Left cardiac atrium (tissue), 4 donors: Measurements from ENCODE around the gene OSBPL3. TPM values are rescaled to one million over a fixed set of nuclear protein-coding genes. Genes with fewer than 3 reads are reported as not detected.

Source experiments
- ATAC-seq, 2 donors: fragments of 200-7000 bp; cut with Tn5 transposase; one replicate each; pipeline ENCODE4 v1.9.1; 2020; ENCODE audit warnings: mild to moderate bottlenecking in 2 of 2, moderate library complexity in 2 of 2
- DNase-seq: peaks from one replicate; pipeline ENCODE4 v3.0.0-alpha.2; 2020
- intact Hi-C, 2 donors: fragments of 100-400 bp; cut with DNase I; formaldehyde crosslinking; loops; one replicate each; pipeline versions ENCODE4 v1.14.1 to v1.15.1; 2022 to 2023
- total RNA-seq, 2 donors: library from RNA; stranded (reverse); fragmentation: NEBNext Ultra II Directional; extraction: Animal tissue kit (Norgen Biotek cat#: 25700); gene quantifications; one replicate each; pipeline ENCODE4 v1.2.1, GENCODE V29; 2021
- donor health status: DM: no; HTN: yes; CAD: no.
- donor health status: DM: no; HTN: yes; CAD: no; lungs with severe emphysema.
- donor health status: DM: yes; HTN: yes; CAD: no.
- donor health status: Dilated cardiomyopathy.

The OSBPL3 gene
- total RNA-seq, 2 donors from 2014 or later = 8.8 to 10.0 TPM

DNA sequence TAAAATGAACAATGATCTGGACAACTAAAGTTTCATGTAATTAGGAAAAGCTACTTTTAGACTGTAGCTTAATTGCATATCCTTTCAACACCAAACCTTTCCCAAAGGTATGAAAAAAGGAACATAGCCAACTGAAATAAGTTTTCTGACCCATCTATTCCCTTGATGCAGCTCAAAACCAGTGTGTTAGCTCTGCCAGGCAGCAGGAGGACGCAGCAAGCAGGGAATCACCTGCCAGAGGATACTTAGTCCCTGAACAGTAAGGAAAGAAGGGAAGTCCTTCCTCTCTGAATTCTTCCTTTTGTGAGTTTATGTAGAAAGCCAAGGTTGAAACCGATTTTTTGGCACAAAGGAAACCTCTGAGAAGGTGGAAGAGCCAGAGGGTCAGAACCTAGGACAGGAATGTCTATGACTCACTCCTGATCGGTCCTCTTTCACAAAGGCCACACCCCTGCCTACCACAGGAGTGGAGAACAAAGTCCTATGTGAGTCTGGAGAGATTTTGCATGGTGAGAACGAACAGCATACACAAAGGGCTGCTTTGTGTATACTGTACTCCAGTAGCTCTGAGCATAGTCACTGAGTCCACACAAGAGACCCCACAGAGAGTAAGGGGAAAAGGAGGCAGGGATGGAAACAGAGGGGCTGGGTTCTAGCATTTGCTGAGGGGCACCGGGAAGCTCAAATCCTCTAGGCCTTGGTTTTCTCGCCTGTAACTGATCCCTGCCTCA, 153.9 kb downstream of the OSBPL3 start:
- peak in 1 of 2 donors; percentile 59 for ATAC-seq
- DNase-seq = no peak
- intact Hi-C loops = no loop called here

- ATAC-seq = no peak
- DNase-seq = no peak
- intact Hi-C loops = no loop called here
Measured at GRCh38 chr7:24825381-24825794, 154.6 kb downstream of the OSBPL3 start.

DNA sequence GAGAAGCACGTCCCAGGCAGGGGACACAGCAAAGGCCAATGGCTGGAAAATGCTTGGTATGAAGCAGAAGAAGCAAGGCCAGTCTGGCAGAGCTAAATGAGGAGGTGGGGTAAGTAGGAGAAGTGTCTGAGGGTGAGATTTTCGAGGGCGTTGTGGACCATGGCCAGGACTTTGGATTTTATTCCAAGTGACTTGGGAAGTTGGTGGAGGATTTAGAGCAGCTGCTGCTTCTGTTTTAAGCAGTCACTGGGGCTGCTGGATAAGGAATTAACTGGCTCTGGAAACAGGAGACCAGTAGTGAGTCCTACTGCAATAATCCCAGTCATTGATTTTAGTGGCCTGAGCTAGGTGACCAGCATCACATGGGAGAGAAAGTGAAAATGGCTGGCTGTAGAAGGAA, 155.1 kb downstream of the OSBPL3 start:
- DNase-seq (no peak), ATAC-seq (no peak)
- intact Hi-C loops = loop anchor here (5.0 kb wide), 2 partner anchors 152 to 242 kb away; no protein-coding TSS in a partner anchor

DNA sequence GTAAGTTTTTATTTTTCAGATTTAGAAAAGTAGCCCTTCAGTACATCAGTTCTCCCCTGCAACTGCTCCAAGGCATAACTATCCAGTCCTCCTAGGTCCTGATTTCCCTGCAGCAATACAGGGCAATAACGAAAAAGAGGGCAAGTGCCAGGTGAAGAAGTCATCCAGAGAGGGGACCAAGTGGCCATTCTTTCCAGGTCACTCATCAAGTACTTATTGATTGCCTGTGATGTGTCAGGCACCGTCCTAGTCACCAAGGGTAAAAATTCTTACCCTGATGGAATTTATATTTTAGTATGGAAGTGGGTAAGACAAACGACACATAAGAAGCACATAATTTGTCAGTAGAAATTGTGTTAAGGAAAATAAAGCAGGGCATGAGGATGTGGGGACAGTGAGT, 155.6 kb downstream of the OSBPL3 start:
- ATAC-seq = no peak
- intact Hi-C loops = loop anchor here (5.0 kb wide), 2 partner anchors 153 to 243 kb away; no protein-coding TSS in a partner anchor
- DNase-seq = no peak

DNA sequence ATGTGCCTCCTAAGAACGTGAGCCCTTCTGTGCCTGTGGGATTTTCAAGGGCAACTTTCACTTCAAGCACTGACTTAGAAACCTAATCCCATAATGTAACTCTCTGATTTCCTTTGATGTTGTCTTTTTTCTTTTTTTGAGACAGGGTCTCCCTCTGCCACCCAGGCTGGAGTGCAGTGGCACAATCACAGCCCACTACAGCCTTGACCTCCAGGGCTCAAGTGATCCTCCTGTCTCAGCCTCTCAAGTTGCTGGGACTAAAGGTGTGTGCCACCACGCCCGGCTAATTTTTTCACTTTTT, 158.3 kb downstream of the OSBPL3 start:
- no peak for ATAC-seq
- DNase-seq = no peak
- intact Hi-C loops = loop anchor here (2.0 to 5.0 kb wide), 3 partner anchors 156 to 249 kb away; no protein-coding TSS in a partner anchor

DNA sequence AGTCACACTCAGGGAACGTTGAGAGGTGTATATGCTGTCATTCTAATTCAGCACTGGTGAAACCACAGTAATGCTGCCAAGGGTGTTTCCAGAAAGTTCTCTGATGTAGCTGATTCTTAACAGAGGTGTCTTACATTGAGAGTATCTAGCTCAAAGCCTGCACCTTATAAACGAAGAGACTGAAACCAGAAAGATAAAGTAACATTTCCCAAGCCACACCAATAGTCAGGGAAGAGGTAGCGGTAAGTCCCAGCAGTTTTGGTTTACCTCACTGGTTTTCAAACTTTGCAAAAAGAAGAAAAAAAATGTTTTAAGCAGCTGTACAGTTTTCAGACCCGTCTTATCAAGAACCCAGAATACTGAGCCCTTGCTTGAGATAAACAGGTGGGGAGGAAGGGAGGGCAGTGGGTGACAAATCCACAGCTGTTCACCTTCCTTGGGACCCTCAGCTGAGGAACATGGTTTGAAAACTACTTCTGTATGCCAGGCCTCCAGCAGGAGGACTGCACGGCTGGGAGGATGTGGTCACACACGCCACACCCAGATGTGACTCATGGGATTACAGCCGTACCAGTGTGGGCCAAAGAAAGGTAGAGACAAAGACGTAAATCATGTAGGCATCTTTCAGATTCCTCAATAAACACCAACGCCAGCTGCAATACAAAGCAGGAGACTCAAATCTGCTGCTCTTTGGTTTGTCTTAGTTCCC, 158.8 kb downstream of the OSBPL3 start:
- peak; percentile 66 for DNase-seq
- ATAC-seq = peak; percentile 60 to 91
- intact Hi-C loops = loop anchor here (2.0 to 5.0 kb wide), 3 partner anchors 156 to 250 kb away; no protein-coding TSS in a partner anchor

- intact Hi-C loops = loop anchor here (2.0 to 5.0 kb wide), 3 partner anchors 157 to 250 kb away; no protein-coding TSS in a partner anchor
- DNase-seq = no peak
- no peak for ATAC-seq
Measured at GRCh38 chr7:24820730-24821044, 159.3 kb downstream of the OSBPL3 start.

DNA sequence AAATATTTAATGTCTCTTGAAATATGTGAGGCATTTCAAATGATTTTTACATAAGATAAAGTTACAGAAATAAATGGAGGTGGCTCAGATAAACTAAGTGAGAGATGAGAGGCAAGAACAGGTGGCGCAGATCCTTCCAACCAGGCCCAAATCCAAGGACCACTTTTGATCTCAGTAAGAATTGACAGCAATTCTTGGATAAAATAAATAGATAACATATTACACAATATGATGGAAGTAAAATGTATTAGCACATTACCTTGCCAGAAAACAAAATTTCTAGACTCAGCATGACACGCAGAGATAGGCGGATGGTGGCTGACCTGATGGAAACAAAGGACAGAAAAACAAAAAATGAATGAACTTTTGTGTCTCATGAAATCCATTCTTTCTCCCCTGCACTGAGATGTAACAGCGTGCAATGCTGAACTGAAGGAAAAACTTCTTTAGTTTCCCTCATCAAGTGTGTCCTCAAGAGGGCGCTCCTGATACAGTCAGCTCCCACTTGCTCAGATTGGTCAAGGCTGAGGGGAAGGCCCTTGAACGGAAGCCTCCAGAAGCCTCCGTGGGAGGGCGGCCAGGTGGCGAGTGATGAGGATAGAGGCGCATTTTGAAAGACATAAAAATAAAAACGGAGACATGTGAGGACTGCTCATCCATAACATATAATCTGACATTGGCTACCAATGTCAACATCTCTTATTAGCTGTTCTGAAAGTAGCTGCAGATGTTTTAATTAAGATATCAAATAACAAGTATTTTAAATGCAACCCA, 159.9 kb downstream of the OSBPL3 start:
- DNase-seq = peak; percentile 87
- intact Hi-C loops = loop anchor here (2.0 to 5.0 kb wide), 5 partner anchors 157 to 272 kb away; partner anchors contain the start of gene OSBPL3 (in 1 of the 2)

DNA sequence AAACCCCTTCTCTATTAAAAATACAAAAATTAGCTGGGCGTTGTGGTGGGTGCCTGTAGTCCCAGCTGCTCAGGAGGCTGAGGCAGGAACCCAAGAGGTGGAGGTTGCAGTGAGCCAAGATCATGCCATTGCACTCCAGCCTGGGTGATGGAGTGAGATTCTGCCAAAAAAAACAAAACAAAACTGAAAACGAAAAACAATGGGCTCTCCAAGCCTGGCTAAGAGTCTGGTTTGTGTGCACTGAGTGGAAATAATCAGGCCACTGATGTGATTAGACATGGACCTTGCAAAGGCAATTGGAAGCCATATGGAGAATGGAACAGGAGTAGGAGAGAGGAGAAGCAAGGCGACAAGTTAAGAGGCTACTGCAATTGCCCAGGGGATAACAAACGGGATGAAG, 162.6 kb downstream of the OSBPL3 start:
- intact Hi-C loops = loop anchor here (5.0 kb wide), 2 partner anchors 165 to 275 kb away; partner anchors contain the start of gene OSBPL3 (in 1 of the 2)
- DNase-seq = no peak
- no peak for ATAC-seq

More for the DNA sequence above, 159.9 kb downstream of the OSBPL3 start:
- ATAC-seq = peak; percentile 89 to 90

DNA sequence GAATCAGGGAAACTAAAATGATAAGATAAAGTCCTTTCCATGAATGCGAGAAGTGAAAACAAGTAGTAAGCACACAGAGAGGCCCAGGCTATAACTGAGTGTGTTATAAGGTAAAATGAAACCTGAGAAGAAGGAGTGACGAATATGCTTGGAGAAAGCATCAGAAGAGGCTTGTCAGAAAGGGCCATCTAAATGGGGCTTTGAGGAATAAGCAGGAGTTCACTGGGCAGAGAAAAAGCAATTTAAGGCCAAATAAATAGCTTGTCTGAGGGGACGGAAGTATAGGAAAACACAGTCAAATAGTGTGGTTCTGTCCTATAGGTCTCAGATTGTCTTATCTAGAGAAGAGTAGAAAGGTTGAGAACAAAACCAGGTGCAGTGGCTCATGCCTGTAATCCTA, 163.1 kb downstream of the OSBPL3 start:
- intact Hi-C loops = loop anchor here (5.0 kb wide), 2 partner anchors 165 to 275 kb away; partner anchors contain the start of gene OSBPL3 (in 1 of the 2)
- DNase-seq = no peak
- ATAC-seq = no peak

DNA sequence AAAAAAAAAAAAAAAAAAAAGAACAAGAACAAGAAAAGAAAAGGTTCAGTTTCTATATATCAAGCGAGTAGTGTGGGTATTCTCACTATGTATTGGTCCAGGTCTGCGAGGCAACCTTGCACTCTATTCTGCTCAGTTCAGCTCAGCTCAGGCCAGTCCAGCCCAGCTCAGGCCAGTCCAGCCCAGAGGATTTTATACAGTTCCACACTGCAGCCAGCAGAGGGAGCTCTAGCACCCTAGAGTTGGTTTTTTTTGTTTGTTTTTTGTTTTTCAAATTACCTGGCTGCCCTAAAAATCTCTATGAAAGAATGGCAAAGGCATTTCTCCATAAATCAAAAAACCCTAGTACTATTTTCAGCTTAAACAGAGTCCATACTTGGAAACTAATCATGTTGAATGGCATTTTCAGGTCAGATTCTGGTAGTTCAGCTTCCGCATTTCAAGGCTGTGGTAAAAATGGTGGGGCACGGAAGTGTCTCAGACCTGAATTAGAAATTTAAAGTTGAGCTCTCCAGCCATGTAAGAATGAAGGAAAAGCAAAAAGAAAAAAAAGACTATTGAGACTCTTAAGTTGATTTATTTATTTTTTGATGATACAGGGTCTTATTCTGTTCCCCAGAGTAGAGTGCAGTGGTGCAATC, 167.6 kb downstream of the OSBPL3 start:
- peak; percentile 49 for DNase-seq
- intact Hi-C loops = no loop called here
- peak; percentile 87 to 90 for ATAC-seq

GRCh38 chr7:24808518-24808917, 171.5 kb downstream of the OSBPL3 start:
- DNase-seq = no peak
- no peak for ATAC-seq
- intact Hi-C loops = no loop called here

GRCh38 chr7:24802300-24802699, 177.7 kb downstream of the OSBPL3 start:
- intact Hi-C loops = no loop called here
- ATAC-seq = no peak

DNA sequence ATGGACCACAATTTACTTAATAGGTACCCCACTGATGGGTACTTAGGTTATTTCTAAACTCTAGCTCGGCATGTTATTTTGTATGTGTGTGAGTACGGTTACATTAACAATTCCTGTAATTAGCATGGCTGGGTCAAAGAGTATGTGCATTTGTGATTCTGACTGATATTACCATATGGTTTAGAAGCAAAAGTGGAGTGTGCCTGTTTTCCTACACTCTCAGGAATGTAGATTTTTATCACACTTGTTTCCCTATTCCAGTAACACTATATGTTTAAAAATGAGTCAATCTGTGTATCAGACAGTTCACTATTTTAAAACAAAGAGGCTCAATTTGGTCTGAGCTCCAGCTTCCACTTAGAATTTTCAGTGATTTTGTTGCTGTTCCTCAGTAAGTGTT, 178.1 kb downstream of the OSBPL3 start:
- intact Hi-C loops = no loop called here
- ATAC-seq = no peak

More at GRCh38 chr7:24802300-24802699, 177.7 kb downstream of the OSBPL3 start:
- DNase-seq = no peak

DNA sequence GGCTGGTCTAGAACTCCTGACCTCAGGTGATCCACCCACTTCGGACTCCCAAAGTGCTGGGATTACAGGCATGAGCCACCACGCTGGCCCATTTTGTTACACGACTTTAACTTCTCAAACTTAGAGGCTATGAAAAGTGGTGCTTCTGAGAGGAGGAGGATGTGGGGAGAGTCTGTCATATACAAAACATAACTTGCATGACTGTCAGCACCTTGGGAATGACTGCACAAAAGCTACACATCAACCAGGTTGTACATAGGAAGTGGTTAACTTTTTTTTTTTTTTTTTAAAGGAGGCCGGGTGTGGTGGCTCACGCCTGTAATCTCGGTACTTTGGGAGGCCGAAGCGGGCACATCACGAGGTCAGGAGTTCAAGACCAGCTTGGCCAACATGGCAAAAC, 179.3 kb downstream of the OSBPL3 start:
- intact Hi-C loops = no loop called here
- no peak for DNase-seq
- ATAC-seq = no peak

More for the DNA sequence above, 178.1 kb downstream of the OSBPL3 start:
- DNase-seq = no peak

DNA sequence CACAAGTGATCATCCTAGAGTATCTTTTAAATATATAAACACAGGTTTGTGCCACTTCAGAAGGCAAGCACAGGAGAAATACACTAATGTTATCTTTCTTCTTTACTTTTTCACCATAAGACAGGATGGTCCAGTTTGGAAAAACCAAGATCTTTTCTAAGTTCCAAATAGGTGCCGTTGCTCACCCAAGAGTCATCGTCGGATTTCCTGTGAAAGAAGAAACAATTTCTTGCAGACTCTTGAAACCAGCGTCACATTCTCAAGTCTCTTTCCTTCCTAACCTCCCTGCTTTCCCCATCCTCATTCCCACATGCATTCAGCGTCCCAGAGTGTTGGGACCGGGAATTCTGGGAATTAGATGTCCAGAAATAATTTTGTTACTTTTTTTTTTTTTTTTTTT, 179.9 kb downstream of the OSBPL3 start:
- ATAC-seq (no peak), DNase-seq (no peak)

DNA sequence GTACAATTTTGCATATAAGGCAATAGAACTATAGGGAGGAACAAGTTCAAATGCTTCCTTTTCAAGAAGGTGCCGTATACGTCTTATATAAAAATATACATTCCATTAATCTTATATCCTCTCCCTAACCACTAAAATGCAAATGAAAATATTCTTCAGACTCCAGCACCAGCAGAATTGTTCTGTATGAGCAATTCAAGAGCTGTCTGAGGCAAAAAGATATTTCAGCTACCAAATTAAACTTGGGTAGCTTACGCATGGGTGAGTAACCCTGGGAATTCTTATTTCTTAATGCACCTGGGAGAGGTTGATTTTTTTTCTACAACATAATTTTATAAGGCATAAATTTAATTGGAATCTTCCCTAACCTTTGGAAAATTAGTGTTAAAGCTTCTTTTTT, 180.5 kb downstream of the OSBPL3 start:
- ATAC-seq (no peak), DNase-seq (no peak)
- intact Hi-C loops = no loop called here

More for the DNA sequence above, 179.9 kb downstream of the OSBPL3 start:
- intact Hi-C loops = no loop called here

GRCh38 chr7:24798261-24798660, 181.7 kb downstream of the OSBPL3 start:
- no peak for ATAC-seq
- intact Hi-C loops = no loop called here
- DNase-seq = no peak

DNA sequence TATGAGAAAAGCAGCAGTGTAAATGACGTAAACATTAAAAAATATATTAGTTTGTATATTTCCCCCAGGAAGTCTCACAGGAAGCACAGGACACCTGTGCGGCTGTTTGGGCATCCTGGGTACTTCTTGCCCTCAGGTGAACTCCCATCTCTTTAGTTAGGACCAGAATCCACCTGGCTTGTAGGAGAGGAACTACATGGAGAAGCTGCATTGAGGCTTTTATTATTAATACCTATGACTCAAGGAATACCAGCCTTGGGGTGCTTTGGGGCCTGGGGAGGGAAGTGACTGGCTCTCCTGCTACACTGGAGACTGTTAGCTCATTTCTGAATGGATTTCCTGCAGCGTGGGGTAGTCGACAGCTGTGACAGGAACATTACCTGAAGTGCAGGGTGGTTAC, 182.7 kb downstream of the OSBPL3 start:
- intact Hi-C loops = no loop called here
- no peak for DNase-seq
- ATAC-seq = no peak
